Mesothelial cell of epicardium (in vitro differentiated cells): ENCODE data around the gene NLRP10. TPM values are rescaled to one million over a fixed set of nuclear protein-coding genes. Genes with fewer than 3 reads are reported as not detected.

Experiments used
- DNase-seq, 2 experiments: peaks; one replicate each; pipeline ENCODE4 v3.0.0; 2021; ENCODE audit warnings: low spot score in 2 of 2; ENCODE audit not compliant: unreplicated experiment in 2 of 2
- H3K27ac Mint-ChIP-seq: 2 replicates; pipeline ENCODE4 v1.8.0; 2021; ENCODE audit warnings: mixed read lengths
- H3K27me3 Mint-ChIP-seq: 2 replicates; pipeline ENCODE4 v1.8.0; 2021; ENCODE audit warnings: low read depth, mixed read lengths
- H3K36me3 Mint-ChIP-seq: 2 replicates; pipeline ENCODE4 v1.8.0; 2021; ENCODE audit warnings: mixed read lengths
- H3K4me1 Mint-ChIP-seq: 2 replicates; pipeline ENCODE4 v1.8.0; 2021; ENCODE audit warnings: mixed read lengths
- H3K4me3 Mint-ChIP-seq: 2 replicates; pipeline ENCODE4 v1.8.0; 2021; ENCODE audit warnings: mild to moderate bottlenecking, moderate library complexity, mixed read lengths
- H3K9me3 Mint-ChIP-seq: 2 replicates; pipeline ENCODE4 v1.8.0; 2021; ENCODE audit warnings: mixed read lengths
- total RNA-seq: library from RNA; stranded (reverse); gene quantifications from 3 replicates; pipeline ENCODE4 v1.2.1, GENCODE V29; 2021
- TF ChIP-seq, protein P1 (sequence below): fragments of 200-600 bp; sonication (generic); IDR thresholded peaks from one replicate; pipeline ENCODE4 v1.5.0; 2021; ENCODE audit warnings: antibody characterized with exemption; ENCODE audit not compliant: unreplicated experiment

NLRP10 gene
- total RNA-seq, result not detected in 3 replicates

DNA sequence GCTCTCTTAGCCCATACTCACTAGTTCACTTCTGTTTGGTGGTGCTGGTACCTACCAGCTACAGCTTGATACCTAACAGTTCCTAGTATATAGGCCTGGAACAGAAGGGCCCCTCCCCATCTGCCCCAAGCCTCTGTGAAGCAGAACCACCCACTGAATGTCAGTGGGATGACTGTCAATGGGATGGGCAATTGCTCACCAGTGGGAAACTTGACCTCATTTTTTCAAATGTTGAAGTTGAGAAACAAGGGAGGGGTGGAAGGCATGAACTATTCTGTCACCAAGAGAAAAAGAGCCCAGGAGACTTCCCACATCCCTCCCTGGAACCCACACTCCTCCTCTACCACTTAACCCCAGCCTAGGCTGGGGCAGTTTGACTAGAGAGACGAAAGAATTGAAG lies at the start of gene NLRP10:
Gene NLRP10 (minus strand): TSS at position 62 of the 400 bp plus-strand sequence. CDS start 1,952 bp downstream, outside the sequence.
- TF ChIP-seq, protein P1, sequence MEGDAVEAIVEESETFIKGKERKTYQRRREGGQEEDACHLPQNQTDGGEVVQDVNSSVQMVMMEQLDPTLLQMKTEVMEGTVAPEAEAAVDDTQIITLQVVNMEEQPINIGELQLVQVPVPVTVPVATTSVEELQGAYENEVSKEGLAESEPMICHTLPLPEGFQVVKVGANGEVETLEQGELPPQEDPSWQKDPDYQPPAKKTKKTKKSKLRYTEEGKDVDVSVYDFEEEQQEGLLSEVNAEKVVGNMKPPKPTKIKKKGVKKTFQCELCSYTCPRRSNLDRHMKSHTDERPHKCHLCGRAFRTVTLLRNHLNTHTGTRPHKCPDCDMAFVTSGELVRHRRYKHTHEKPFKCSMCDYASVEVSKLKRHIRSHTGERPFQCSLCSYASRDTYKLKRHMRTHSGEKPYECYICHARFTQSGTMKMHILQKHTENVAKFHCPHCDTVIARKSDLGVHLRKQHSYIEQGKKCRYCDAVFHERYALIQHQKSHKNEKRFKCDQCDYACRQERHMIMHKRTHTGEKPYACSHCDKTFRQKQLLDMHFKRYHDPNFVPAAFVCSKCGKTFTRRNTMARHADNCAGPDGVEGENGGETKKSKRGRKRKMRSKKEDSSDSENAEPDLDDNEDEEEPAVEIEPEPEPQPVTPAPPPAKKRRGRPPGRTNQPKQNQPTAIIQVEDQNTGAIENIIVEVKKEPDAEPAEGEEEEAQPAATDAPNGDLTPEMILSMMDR, result no peak
- H3K4me1 Mint-ChIP-seq, result peaks cover 25% of the 10 kb centered on the region
- H3K9me3 Mint-ChIP-seq, result no peaks in the 10 kb centered on the region
- DNase-seq, result no peak
- no peaks in the 10 kb centered on the region for H3K36me3 Mint-ChIP-seq
- H3K4me3 Mint-ChIP-seq, result no peak within 1 kb of the TSS
- no peaks in the 10 kb centered on the region for H3K27me3 Mint-ChIP-seq
- no peak within 1 kb of the TSS for H3K27ac Mint-ChIP-seq

DNA sequence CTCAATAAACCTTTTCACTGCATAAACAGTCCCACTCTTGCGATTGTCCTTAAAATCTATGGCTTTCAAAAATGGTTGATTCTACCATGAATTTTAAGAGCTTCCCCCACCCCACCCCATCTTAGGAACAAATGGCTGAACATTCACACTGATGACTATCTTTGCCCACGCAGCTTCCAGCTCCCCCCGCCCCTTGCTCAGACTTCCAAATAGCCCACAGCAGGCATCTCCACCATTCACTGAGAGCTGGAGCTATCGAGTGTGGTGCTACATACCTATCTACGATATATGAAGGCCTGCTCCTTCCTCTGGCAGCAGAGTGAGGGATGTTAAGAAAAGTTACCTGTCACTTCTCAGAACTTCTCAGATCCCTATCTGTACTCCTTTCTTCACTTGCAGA lies 48.6 kb upstream of the NLRP10 start:
- H3K4me3 Mint-ChIP-seq, result no peak overlapping the region
- no peak overlapping the region for H3K27ac Mint-ChIP-seq
- TF ChIP-seq, protein P1, result no peak
- H3K36me3 Mint-ChIP-seq, result no peaks in the 10 kb centered on the region
- H3K27me3 Mint-ChIP-seq, result peaks cover 70% of the 10 kb centered on the region
- DNase-seq, result peak in 1 of 2 experiments; percentile 26
- peaks cover 6% of the 10 kb centered on the region for H3K4me1 Mint-ChIP-seq
- H3K9me3 Mint-ChIP-seq, result no peaks in the 10 kb centered on the region

DNA sequence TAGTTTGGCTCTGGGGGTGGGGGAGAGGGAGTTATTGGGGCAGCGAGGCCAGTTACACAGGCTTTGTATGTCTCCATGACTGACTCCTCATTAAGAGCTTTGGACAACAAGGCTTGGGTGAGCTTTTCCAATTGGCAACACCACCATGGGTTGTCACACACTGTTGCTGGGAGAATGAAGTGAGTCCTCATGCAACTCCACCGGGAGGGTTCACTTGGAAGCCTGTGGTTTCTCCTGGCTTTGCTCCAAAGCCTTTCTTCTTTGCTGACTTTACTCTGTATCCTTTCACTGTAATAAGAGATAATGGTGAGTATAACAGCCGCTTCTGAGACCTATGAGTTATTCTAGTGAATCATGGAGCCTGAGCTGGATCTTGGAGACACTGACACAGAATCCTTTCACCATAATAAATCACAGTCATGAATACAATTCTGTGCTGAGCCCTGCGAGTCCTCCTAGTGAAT lies 46.8 kb upstream of the NLRP10 start:
- Mint-ChIP-seq H3K27me3 (peaks cover 53% of the 10 kb centered on the region), H3K9me3 (no peaks in the 10 kb centered on the region), H3K4me1 (no peaks in the 10 kb centered on the region), H3K4me3 (no peak overlapping the region), H3K27ac (no peak overlapping the region), H3K36me3 (no peaks in the 10 kb centered on the region)
- no peak for DNase-seq
- TF ChIP-seq, protein P1, result no peak

DNA sequence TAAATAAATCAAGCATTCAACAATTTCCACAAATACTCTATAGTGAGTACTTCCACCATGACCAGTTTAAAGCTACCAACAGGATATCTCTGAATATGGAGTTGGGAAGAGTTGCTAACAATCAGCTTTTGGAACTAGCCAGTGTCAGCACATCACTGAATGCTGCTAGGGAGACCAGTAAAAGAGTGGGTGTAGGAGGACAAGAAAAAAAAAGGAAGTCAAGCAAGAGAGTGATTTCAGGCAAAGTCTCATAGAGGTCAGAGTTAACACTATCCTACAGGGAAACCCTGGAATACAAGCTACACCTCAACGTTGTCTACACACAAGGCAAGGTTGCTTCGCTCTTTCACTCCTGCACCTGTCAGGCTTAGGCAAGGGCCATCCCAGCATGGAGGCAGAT lies 46.1 kb upstream of the NLRP10 start:
- Mint-ChIP-seq H3K27ac (no peak overlapping the region), H3K9me3 (no peaks in the 10 kb centered on the region), H3K4me3 (no peak overlapping the region), H3K4me1 (no peaks in the 10 kb centered on the region), H3K27me3 (peaks cover 47% of the 10 kb centered on the region), H3K36me3 (no peaks in the 10 kb centered on the region)
- TF ChIP-seq, protein P1, result no peak
- DNase-seq, result no peak

- Mint-ChIP-seq H3K4me1 (no peaks in the 10 kb centered on the region), H3K36me3 (no peaks in the 10 kb centered on the region), H3K27me3 (peaks cover 35% of the 10 kb centered on the region), H3K4me3 (no peak overlapping the region), H3K27ac (no peak overlapping the region), H3K9me3 (no peaks in the 10 kb centered on the region)
- no peak for DNase-seq
- TF ChIP-seq, protein P1, result no peak
These were observed 44.6 kb upstream of the NLRP10 start for GRCh38 chr11:8009856-8010255.

GRCh38 chr11:8008212-8008611 lies 43.0 kb upstream of the NLRP10 start:
- TF ChIP-seq, protein P1, result no peak
- DNase-seq, result no peak
- no peaks in the 10 kb centered on the region for H3K9me3 Mint-ChIP-seq
- H3K4me1 Mint-ChIP-seq, result no peaks in the 10 kb centered on the region
- peaks cover 23% of the 10 kb centered on the region for H3K27me3 Mint-ChIP-seq
- no peaks in the 10 kb centered on the region for H3K36me3 Mint-ChIP-seq
- no peak overlapping the region for H3K27ac Mint-ChIP-seq
- no peak overlapping the region for H3K4me3 Mint-ChIP-seq
